ENCODE data around the gene TTC34. TPM values are rescaled to one million over a fixed set of nuclear protein-coding genes. Genes with fewer than 3 reads are reported as not detected.

The TTC34 gene
- total and polyA plus RNA-seq, 9 of the 15 experiments (the other 6 are each of a cell fraction or from before 2014, with no cell fraction given), result 0.03 to 0.38 (median 0.05) TPM; not detected in 2

DNA sequence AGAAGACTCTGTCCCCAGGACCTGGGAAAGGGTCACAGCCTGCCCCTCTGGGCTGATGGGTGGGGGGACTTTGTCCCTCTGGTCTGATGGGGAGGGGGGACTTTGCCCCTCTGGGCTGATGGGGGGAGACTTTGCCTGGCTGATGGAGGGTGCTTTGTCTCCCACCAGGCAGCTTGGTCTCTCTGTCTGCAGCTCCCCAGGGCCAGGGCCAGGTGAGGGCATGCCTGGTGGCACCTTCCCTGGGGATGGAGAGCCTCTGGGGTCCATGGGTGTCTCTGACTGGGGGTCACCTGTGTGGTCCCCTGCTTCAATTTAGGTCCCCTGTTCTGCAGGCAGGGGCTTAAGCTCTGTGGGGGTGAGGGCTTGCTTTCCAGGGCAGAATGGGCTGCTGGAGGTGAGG is 23.5 kb upstream of the TTC34 start (continued):
- TF ChIP-seq, protein P1, sequence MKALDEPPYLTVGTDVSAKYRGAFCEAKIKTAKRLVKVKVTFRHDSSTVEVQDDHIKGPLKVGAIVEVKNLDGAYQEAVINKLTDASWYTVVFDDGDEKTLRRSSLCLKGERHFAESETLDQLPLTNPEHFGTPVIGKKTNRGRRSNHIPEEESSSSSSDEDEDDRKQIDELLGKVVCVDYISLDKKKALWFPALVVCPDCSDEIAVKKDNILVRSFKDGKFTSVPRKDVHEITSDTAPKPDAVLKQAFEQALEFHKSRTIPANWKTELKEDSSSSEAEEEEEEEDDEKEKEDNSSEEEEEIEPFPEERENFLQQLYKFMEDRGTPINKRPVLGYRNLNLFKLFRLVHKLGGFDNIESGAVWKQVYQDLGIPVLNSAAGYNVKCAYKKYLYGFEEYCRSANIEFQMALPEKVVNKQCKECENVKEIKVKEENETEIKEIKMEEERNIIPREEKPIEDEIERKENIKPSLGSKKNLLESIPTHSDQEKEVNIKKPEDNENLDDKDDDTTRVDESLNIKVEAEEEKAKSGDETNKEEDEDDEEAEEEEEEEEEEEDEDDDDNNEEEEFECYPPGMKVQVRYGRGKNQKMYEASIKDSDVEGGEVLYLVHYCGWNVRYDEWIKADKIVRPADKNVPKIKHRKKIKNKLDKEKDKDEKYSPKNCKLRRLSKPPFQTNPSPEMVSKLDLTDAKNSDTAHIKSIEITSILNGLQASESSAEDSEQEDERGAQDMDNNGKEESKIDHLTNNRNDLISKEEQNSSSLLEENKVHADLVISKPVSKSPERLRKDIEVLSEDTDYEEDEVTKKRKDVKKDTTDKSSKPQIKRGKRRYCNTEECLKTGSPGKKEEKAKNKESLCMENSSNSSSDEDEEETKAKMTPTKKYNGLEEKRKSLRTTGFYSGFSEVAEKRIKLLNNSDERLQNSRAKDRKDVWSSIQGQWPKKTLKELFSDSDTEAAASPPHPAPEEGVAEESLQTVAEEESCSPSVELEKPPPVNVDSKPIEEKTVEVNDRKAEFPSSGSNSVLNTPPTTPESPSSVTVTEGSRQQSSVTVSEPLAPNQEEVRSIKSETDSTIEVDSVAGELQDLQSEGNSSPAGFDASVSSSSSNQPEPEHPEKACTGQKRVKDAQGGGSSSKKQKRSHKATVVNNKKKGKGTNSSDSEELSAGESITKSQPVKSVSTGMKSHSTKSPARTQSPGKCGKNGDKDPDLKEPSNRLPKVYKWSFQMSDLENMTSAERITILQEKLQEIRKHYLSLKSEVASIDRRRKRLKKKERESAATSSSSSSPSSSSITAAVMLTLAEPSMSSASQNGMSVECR (CRISPR knock-in tag; IDR thresholded peaks at IDR 0.05), result no peak
- TF ChIP-seq KDM4B (IDR thresholded peaks at IDR 0.05; ENCODE audit: borderline replicate concordance in 2 of 2, low read depth in 1 of 2), result no peak

DNA sequence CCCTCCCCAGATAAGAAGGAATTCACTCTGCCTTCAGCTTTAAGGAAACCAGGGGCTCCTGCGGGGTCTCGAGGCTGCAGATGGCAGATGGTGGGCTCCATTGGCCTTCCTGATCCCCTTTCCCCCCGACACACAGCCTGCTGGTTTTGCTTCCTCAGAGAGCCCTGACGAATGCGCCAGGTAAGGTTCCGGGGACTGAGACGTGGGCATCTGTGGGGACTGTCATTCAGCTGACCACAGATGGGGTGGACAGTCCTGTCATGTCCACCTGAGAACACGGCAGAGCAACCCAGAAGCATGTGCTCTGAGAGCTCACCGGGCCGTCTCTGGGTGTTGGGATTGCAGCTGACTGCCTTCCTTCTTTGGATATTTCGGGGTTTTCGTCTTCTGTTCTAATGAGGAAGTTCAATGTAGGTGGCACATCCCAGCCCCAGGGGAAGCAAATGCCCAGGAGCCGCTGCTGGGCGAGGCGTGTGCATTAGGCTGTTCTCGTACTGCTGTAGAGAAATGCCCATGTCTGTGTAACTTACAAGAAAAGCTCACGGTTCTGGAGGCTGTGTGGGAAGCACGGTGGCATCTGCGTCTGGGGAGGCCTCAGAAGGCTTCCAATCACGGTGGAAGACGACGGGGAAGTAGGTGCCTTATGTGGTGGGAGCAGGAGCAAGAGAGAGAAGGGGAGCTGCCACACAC is 22.6 kb upstream of the TTC34 start:
- CTCF ChIA-PET (ENCODE audit: low intra/inter-chr PET ratio), result interaction anchor here (0.7 kb wide), 1 partner anchor 91 kb away, joined by 3 read pairs; no protein-coding TSS in a partner anchor
- BruUV-seq (replicated peaks), result no TSS peak
- no peak for TF ChIP-seq POLR3G (IDR thresholded peaks at IDR 0.05; ENCODE audit: extremely low read depth, insufficient read length, insufficient replicate concordance)
- TF ChIP-seq COPS2 (conservative IDR thresholded peaks at IDR 0.05), result no peak
- no peak for TF ChIP-seq SIX5 (IDR thresholded peaks at IDR 0.05; ENCODE audit: borderline replicate concordance in 1 of 2, insufficient read depth in 1 of 2, low read depth in 1 of 2, low read length in 2 of 2)
- TF ChIP-seq ZNF77 (CRISPR knock-in tag; IDR thresholded peaks at IDR 0.05), result no peak
- TF ChIP-seq SIRT6 (IDR thresholded peaks at IDR 0.05; ENCODE audit: low read depth, low read length), result no peak
- TF ChIP-seq NR3C1 (CRISPR knock-in tag; IDR thresholded peaks at IDR 0.05), result no peak
- no peak for TF ChIP-seq MCM5 (IDR thresholded peaks at IDR 0.05; ENCODE audit: low read depth)
- TF ChIP-seq, protein P2, sequence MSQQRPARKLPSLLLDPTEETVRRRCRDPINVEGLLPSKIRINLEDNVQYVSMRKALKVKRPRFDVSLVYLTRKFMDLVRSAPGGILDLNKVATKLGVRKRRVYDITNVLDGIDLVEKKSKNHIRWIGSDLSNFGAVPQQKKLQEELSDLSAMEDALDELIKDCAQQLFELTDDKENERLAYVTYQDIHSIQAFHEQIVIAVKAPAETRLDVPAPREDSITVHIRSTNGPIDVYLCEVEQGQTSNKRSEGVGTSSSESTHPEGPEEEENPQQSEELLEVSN (IDR thresholded peaks at IDR 0.05; ENCODE audit: borderline replicate concordance in 1 of 2, extremely low read depth in 1 of 2, insufficient read depth in 1 of 2, insufficient read length in 1 of 2, low read depth in 1 of 2, low read length in 1 of 2, poor library complexity in 1 of 2, severe bottlenecking in 1 of 2), result no peak
- no peak for TF ChIP-seq GABPB2 (CRISPR knock-in tag; conservative IDR thresholded peaks at IDR 0.05)
- no peak for TF ChIP-seq POLR2AphosphoS2 (IDR thresholded peaks at IDR 0.05; ENCODE audit: low read length)
- TF ChIP-seq HNRNPL (IDR thresholded peaks at IDR 0.05; ENCODE audit: low read depth, low read length), result no peak

More for the DNA sequence above, 22.6 kb upstream of the TTC34 start:
- H3K4me1 ChIP-seq (replicated peaks in 1 of 2; ENCODE audit: control insufficient read depth in 2 of 2, insufficient read depth in 2 of 2, low read length in 2 of 2), result peaks cover 0 to 3% of the 10 kb centered on the region in 2 experiments; a peak in 1 of 5 replicates
- H3K27ac ChIP-seq (ENCODE audit: extremely low read depth, low read depth, low read length), result no peak overlapping the region
- POLR2A ChIA-PET, result no interaction called here
- DNase-seq (ENCODE audit: extremely low read depth in 1 of 4, low spot score in 3 of 4) (no peak), FAIRE-seq (no peak), ATAC-seq (no peak)
- in situ Hi-C loops (cut with MboI), result loop anchor here (10.0 kb wide), 1 partner anchor 601 kb away; no protein-coding TSS in a partner anchor
- H3K27me3 ChIP-seq (ENCODE audit: control insufficient read depth in 2 of 2, insufficient read depth in 2 of 2, low read length in 2 of 2), result no peaks in the 10 kb centered on the region; a peak in 1 of 5 replicates
- no peaks in the 10 kb centered on the region for H3K9me3 ChIP-seq (replicated peaks; ENCODE audit: control insufficient read depth, insufficient read depth, low read depth, low read length)
- no peak overlapping the region for H3K4me2 ChIP-seq (ENCODE audit: insufficient read depth, low read length)
- under 1% methylated on average over 22 of the region's 22 CpGs for WGBS (ENCODE audit: insufficient coverage, low coverage, missing lambda C conversion rate)
- H3K9ac ChIP-seq (ENCODE audit: insufficient read depth in 1 of 2, low read depth in 2 of 2, low read length in 2 of 2), result no peak overlapping the region
- H3K9me1 ChIP-seq (ENCODE audit: control insufficient read depth, insufficient read depth, low read length), result no peaks in the 10 kb centered on the region
- intact Hi-C loops (cut with micrococcal nuclease), result no loop called here
- H4K20me1 ChIP-seq (replicated peaks; ENCODE audit: control insufficient read depth, insufficient read depth, low read length), result no peaks in the 10 kb centered on the region
- H2AFZ ChIP-seq (ENCODE audit: low read depth, low read length), result no peak overlapping the region
- no peaks in the 10 kb centered on the region for H3K36me3 ChIP-seq (ENCODE audit: control insufficient read depth, insufficient read depth, low read length)
- H3K79me2 ChIP-seq (ENCODE audit: control insufficient read depth, insufficient read depth, low read length), result no peaks in the 10 kb centered on the region
- no peak overlapping the region for H3K4me3 ChIP-seq
